SK-N-SH (cell line): ENCODE data around the gene PAQR5.

Source experiments
- ELF1 ChIP-seq: IDR thresholded peaks from 2 replicates; pipeline ENCODE4 v1.4.0; 2012
- EZH2phosphoT487 ChIP-seq: fragments of 200-600 bp; sonication (generic); IDR thresholded peaks from 2 replicates; pipeline ENCODE4 v1.6.1; 2017; ENCODE audit warnings: low read depth, mixed run types, mild to moderate bottlenecking, antibody characterized with exemption, moderate library complexity, borderline replicate concordance
- NRF1 ChIP-seq: IDR thresholded peaks from 2 replicates; pipeline ENCODE4 v1.6.1; 2012; ENCODE audit warnings: low read depth, mild to moderate bottlenecking, low read length
- RCOR1 ChIP-seq: fragments of 150-350 bp; IDR thresholded peaks from 2 replicates; pipeline ENCODE4 v1.6.1; 2017; ENCODE audit warnings: antibody characterized with exemption, low read length
- SMC3 ChIP-seq: IDR thresholded peaks from 2 replicates; pipeline ENCODE4 v1.6.1; 2012; ENCODE audit warnings: low read depth, low read length, improper control_type of control experiment
- TF ChIP-seq, protein P1 (sequence below): IDR thresholded peaks from 2 replicates; pipeline ENCODE4 v1.6.1; 2012; ENCODE audit warnings: mild to moderate bottlenecking, low read depth, low read length, moderate library complexity
- TF ChIP-seq, protein P2 (sequence below): fragments of 200-600 bp; sonication (generic); IDR thresholded peaks from 2 replicates; pipeline ENCODE4 v1.6.1; 2017; ENCODE audit warnings: antibody characterized with exemption, mild to moderate bottlenecking, moderate library complexity

DNA sequence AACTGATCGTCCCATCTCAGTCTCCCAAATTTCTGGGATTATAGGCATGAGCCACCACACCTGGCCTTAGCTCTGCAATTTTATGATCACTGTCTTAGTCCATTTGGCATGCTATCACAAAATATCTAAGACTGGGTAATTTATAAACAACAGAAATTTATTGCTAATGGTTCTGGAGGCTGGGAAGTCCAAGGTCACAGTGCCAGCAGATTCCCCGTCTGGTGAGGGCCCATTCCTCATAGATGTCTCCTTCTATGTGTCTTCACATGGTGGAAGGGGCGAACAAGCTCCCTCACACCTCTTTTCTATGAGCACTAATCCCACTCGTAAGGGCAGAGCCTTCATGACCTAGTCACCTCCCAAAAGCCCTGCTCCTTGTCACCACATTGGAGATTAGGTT lies 60.1 kb downstream of the PAQR5 start:
- TF ChIP-seq, protein P1, sequence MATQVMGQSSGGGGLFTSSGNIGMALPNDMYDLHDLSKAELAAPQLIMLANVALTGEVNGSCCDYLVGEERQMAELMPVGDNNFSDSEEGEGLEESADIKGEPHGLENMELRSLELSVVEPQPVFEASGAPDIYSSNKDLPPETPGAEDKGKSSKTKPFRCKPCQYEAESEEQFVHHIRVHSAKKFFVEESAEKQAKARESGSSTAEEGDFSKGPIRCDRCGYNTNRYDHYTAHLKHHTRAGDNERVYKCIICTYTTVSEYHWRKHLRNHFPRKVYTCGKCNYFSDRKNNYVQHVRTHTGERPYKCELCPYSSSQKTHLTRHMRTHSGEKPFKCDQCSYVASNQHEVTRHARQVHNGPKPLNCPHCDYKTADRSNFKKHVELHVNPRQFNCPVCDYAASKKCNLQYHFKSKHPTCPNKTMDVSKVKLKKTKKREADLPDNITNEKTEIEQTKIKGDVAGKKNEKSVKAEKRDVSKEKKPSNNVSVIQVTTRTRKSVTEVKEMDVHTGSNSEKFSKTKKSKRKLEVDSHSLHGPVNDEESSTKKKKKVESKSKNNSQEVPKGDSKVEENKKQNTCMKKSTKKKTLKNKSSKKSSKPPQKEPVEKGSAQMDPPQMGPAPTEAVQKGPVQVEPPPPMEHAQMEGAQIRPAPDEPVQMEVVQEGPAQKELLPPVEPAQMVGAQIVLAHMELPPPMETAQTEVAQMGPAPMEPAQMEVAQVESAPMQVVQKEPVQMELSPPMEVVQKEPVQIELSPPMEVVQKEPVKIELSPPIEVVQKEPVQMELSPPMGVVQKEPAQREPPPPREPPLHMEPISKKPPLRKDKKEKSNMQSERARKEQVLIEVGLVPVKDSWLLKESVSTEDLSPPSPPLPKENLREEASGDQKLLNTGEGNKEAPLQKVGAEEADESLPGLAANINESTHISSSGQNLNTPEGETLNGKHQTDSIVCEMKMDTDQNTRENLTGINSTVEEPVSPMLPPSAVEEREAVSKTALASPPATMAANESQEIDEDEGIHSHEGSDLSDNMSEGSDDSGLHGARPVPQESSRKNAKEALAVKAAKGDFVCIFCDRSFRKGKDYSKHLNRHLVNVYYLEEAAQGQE = no peak
- TF ChIP-seq, protein P2, sequence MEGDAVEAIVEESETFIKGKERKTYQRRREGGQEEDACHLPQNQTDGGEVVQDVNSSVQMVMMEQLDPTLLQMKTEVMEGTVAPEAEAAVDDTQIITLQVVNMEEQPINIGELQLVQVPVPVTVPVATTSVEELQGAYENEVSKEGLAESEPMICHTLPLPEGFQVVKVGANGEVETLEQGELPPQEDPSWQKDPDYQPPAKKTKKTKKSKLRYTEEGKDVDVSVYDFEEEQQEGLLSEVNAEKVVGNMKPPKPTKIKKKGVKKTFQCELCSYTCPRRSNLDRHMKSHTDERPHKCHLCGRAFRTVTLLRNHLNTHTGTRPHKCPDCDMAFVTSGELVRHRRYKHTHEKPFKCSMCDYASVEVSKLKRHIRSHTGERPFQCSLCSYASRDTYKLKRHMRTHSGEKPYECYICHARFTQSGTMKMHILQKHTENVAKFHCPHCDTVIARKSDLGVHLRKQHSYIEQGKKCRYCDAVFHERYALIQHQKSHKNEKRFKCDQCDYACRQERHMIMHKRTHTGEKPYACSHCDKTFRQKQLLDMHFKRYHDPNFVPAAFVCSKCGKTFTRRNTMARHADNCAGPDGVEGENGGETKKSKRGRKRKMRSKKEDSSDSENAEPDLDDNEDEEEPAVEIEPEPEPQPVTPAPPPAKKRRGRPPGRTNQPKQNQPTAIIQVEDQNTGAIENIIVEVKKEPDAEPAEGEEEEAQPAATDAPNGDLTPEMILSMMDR = no peak
- TF ChIP-seq NRF1 (no peak), EZH2phosphoT487 (no peak), SMC3 (no peak), RCOR1 (no peak), ELF1 (no peak)
